Endothelial cell of umbilical vein (primary cell): ENCODE measurements around the gene TAF13. TPM values are rescaled to one million over a fixed set of nuclear protein-coding genes. Genes with fewer than 3 reads are reported as not detected.

Experiments
- BruUV-seq: library from RNA; stranded (reverse); fragments of 400-500 nt; replicated peaks from 2 replicates; lab custom pipeline; 2021; lab: Mats Ljungman, UMichigan
- CTCF ChIA-PET: fragments of 300-600, 350-600 bp; sonication (Branson Sonifier 250); formaldehyde crosslinking; loops from one replicate; lab custom pipeline; 2021; ENCODE audit warnings: antibody characterized with exemption, inconsistent platforms; lab: Charles Lee
- POLR2A ChIA-PET: fragments of 300-600, 350-600 bp; sonication (Branson Sonifier 250); formaldehyde crosslinking; loops from one replicate; lab custom pipeline; 2021; ENCODE audit warnings: antibody characterized with exemption, inconsistent platforms; lab: Charles Lee
- DNase-seq: peaks from one replicate; pipeline ENCODE4 v3.0.0-alpha.2; 2011; ENCODE audit warnings: low read depth, low spot score
- FAIRE-seq: peaks from 2 replicates; lab custom pipeline; 2011; peaks lifted over from hg19 to GRCh38; lab: Jason Lieb, UNC
- H2AFZ ChIP-seq: 2 replicates; pipeline ENCODE4 v1.6.0; 2012; ENCODE audit warnings: low read depth, low read length, control low read depth, inconsistent platforms
- H3K27ac ChIP-seq: 2 replicates; pipeline ENCODE4 v1.5.1; 2011; ENCODE audit warnings: low read depth, mild to moderate bottlenecking, control low read depth, low read length, moderate library complexity; ENCODE audit not compliant: insufficient read depth
- H3K27me3 ChIP-seq, 2 experiments: 2 replicates each; pipeline versions ENCODE4 v1.6.0 to v1.6.1; 2011; ENCODE audit warnings: low read length in 2 of 2, mixed read lengths in 1 of 2; ENCODE audit not compliant: control insufficient read depth in 2 of 2, insufficient read depth in 2 of 2
- H3K36me3 ChIP-seq, 2 experiments: 2 replicates in 1 of 2; 3 replicates in 1 of 2; pipeline ENCODE4 v1.5.1; 2011; ENCODE audit warnings: low read length in 2 of 2, mild to moderate bottlenecking in 1 of 2, moderate library complexity in 1 of 2; ENCODE audit not compliant: control insufficient read depth in 2 of 2, insufficient read depth in 2 of 2; ENCODE audit errors: extremely low read depth in 1 of 2
- H3K4me1 ChIP-seq: 3 replicates; pipeline ENCODE4 v1.5.1; 2011; ENCODE audit warnings: mild to moderate bottlenecking, low read length; ENCODE audit not compliant: control insufficient read depth, insufficient read depth; ENCODE audit errors: extremely low read depth
- H3K4me2 ChIP-seq: 2 replicates; pipeline ENCODE4 v1.6.1; 2011; ENCODE audit warnings: low read length, control low read depth, mixed read lengths; ENCODE audit not compliant: insufficient read depth
- H3K4me3 ChIP-seq, 3 experiments: fragments of 200-600 bp in 1 of 3; sonication (generic), shearing (Covaris generic) in 1 of 3; replicated peaks in 1 of 3; 2 replicates each; pipeline ENCODE4 v1.5.1; 2011 to 2016; ENCODE audit warnings: control low read depth in 3 of 3, low read length in 3 of 3, mild to moderate bottlenecking in 2 of 3, inconsistent platforms in 1 of 3, low read depth in 1 of 3, moderate library complexity in 1 of 3; ENCODE audit not compliant: insufficient read depth in 1 of 3
- H3K79me2 ChIP-seq: 2 replicates; pipeline ENCODE4 v1.6.0; 2012; ENCODE audit warnings: low read length, inconsistent platforms; ENCODE audit not compliant: control insufficient read depth, insufficient read depth
- H3K9ac ChIP-seq: replicated peaks from 2 replicates; pipeline ENCODE3; 2011; ENCODE audit warnings: low read length, control low read depth; ENCODE audit not compliant: insufficient read depth; ENCODE audit errors: extremely low read depth
- H3K9me1 ChIP-seq: replicated peaks from 3 replicates; pipeline ENCODE4 v1.6.0; 2011; ENCODE audit warnings: mild to moderate bottlenecking, low read length; ENCODE audit not compliant: control insufficient read depth, insufficient read depth; ENCODE audit errors: extremely low read depth
- H3K9me3 ChIP-seq: replicated peaks from 2 replicates; pipeline ENCODE4 v1.5.1; 2012; ENCODE audit warnings: low read length, inconsistent platforms; ENCODE audit not compliant: control insufficient read depth, insufficient read depth
- H4K20me1 ChIP-seq: replicated peaks from 2 replicates; pipeline ENCODE3; 2011; ENCODE audit warnings: mild to moderate bottlenecking, low read length; ENCODE audit not compliant: control insufficient read depth, insufficient read depth; ENCODE audit errors: extremely low read depth
- EZH2 ChIP-seq: IDR thresholded peaks from 2 replicates; pipeline ENCODE4 v1.6.1; 2012; ENCODE audit warnings: borderline replicate concordance, low read depth, mild to moderate bottlenecking, moderate library complexity, low read length, inconsistent platforms; ENCODE audit not compliant: severe bottlenecking
- FOS ChIP-seq: IDR thresholded peaks from 2 replicates; pipeline ENCODE4 v1.6.1; 2011; ENCODE audit warnings: mild to moderate bottlenecking, low read length, moderate library complexity, borderline replicate concordance; ENCODE audit not compliant: insufficient read depth
- GATA2 ChIP-seq: IDR thresholded peaks from 2 replicates; pipeline ENCODE4 v1.7.0; 2011; ENCODE audit warnings: low read depth, mild to moderate bottlenecking, moderate library complexity, mixed read lengths, low read length; ENCODE audit not compliant: insufficient read length, insufficient read depth
- JUN ChIP-seq: IDR thresholded peaks from 2 replicates; pipeline ENCODE4 v1.6.1; 2011; ENCODE audit warnings: borderline replicate concordance, low read depth; ENCODE audit not compliant: insufficient read length, insufficient read depth
- MYC ChIP-seq: IDR thresholded peaks from one replicate; pipeline ENCODE4 v1.6.1; 2011; ENCODE audit warnings: mild to moderate bottlenecking, low read depth, low read length
- POLR2A ChIP-seq: IDR thresholded peaks from 2 replicates; pipeline ENCODE4 v1.6.1; 2012; ENCODE audit warnings: low read depth, mild to moderate bottlenecking, control low read depth, low read length
- POLR2AphosphoS5 ChIP-seq: IDR thresholded peaks from 2 replicates; pipeline ENCODE4 v1.6.1; 2012; ENCODE audit warnings: low read depth, mild to moderate bottlenecking, control low read depth, low read length, moderate library complexity; ENCODE audit not compliant: insufficient read depth
- dilution Hi-C: fragments of 300-500 bp; cut with MboI; formaldehyde crosslinking; loops from one replicate; pipeline ENCODE4 v1.15.0; 2019; ENCODE audit warnings: low sequenced_read_pairs; ENCODE audit not compliant: extremely low pct_ligation_motif_present
- intact Hi-C: fragments of 100-400 bp; cut with micrococcal nuclease; formaldehyde crosslinking; loops from one replicate; pipeline ENCODE4 v1.10.0; 2022
- polyA plus RNA-seq, 4 experiments: library from polyadenylated mRNA; depleted of rRNA in 3 of 4; stranded (reverse) in 3 of 4; unstranded in 1 of 4; fragments of >200 nt; gene quantifications; 2 replicates each; pipeline versions ENCODE4 v1.2.1 to v1.2.3, GENCODE V29; 2011 to 2012; ENCODE audit warnings: missing spikeins in 1 of 4
- total RNA-seq: library from RNA; stranded (reverse); gene quantifications from 2 replicates; pipeline ENCODE4 v1.2.3, GENCODE V29; 2021
- TF ChIP-seq, protein P1 (sequence below), 2 donors: IDR thresholded peaks; 1 replicate in 1 of 2; 2 replicates in 1 of 2; pipeline ENCODE4 v1.5.1; 2011; ENCODE audit warnings: low read length in 2 of 2, mild to moderate bottlenecking in 2 of 2, moderate library complexity in 2 of 2, control low read depth in 1 of 2, inconsistent platforms in 1 of 2, low read depth in 1 of 2; ENCODE audit not compliant: insufficient read depth in 1 of 2; ENCODE audit errors: extremely low read depth in 1 of 2
- TF ChIP-seq, protein P2 (sequence below): IDR thresholded peaks from 2 replicates; pipeline ENCODE4 v1.6.1; 2011; ENCODE audit not compliant: insufficient read depth, insufficient read length

TAF13 gene
- total and polyA plus RNA-seq, 2 donors (not counting 3 experiments of a cell fraction or from before 2014, with no cell fraction given): 14.8 to 42.3 TPM

DNA sequence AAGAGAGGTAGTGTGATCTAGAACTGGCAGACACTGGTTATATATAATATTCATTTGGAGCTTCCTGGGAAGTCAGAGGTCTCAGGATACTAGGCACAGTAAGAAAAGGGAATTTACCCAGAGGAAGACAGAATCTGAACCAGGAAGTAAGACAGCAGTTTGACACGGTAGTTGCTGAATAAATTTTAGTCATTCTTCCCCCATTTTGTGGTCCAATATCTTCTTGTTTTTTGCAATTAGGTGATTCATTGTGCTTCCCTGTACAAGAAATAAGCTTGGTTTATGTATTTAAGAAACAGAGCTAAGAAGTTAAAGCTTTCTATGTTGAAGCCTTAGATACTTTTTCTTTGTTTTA lies 16.0 kb upstream of the TAF13 start:
- H3K27me3 ChIP-seq: no peaks in the 10 kb centered on the region
- FAIRE-seq (peak; percentile 70), DNase-seq (peak; percentile 44)
- ChIA-PET POLR2A (interaction anchor here (1.8 to 2.6 kb wide), 2 partner anchors 8 to 16 kb away, joined by 6 to 8 read pairs; partner anchors contain the start of gene TAF13), CTCF (interaction anchor here (1.0 to 3.0 kb wide), 4 partner anchors 8 to 122 kb away, joined by 3 to 35 read pairs (median 14); partner anchors contain the start of genes ELAPOR1 and SARS1)
- H3K4me2 ChIP-seq: peak overlapping the region; percentile 81
- peaks cover 13% of the 10 kb centered on the region for H3K4me1 ChIP-seq
- no TSS peak for BruUV-seq
- H3K9ac ChIP-seq: peak overlapping the region; percentile 91
- no peaks in the 10 kb centered on the region for H3K9me3 ChIP-seq
- dilution Hi-C loops: no loop called here
- peaks cover 2 to 6% of the 10 kb centered on the region in 2 experiments for H3K36me3 ChIP-seq
- H3K79me2 ChIP-seq: peaks cover 22% of the 10 kb centered on the region
- no peaks in the 10 kb centered on the region for H3K9me1 ChIP-seq
- TF ChIP-seq EZH2 (no peak), JUN (no peak), GATA2 (no peak), FOS (no peak), POLR2A (no peak), POLR2AphosphoS5 (no peak), MYC (no peak)
- TF ChIP-seq, protein P1, sequence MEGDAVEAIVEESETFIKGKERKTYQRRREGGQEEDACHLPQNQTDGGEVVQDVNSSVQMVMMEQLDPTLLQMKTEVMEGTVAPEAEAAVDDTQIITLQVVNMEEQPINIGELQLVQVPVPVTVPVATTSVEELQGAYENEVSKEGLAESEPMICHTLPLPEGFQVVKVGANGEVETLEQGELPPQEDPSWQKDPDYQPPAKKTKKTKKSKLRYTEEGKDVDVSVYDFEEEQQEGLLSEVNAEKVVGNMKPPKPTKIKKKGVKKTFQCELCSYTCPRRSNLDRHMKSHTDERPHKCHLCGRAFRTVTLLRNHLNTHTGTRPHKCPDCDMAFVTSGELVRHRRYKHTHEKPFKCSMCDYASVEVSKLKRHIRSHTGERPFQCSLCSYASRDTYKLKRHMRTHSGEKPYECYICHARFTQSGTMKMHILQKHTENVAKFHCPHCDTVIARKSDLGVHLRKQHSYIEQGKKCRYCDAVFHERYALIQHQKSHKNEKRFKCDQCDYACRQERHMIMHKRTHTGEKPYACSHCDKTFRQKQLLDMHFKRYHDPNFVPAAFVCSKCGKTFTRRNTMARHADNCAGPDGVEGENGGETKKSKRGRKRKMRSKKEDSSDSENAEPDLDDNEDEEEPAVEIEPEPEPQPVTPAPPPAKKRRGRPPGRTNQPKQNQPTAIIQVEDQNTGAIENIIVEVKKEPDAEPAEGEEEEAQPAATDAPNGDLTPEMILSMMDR (IDR thresholded peaks at IDR 0.05; ENCODE audit: extremely low read depth in 1 of 2, insufficient read depth in 1 of 2, low read depth in 1 of 2, low read length in 2 of 2): no peak
- TF ChIP-seq, protein P2, sequence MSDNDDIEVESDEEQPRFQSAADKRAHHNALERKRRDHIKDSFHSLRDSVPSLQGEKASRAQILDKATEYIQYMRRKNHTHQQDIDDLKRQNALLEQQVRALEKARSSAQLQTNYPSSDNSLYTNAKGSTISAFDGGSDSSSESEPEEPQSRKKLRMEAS: no peak
- peak overlapping the region; percentile 2 to 99 (median 97) for H3K4me3 ChIP-seq
- intact Hi-C loops: loop anchor here (10.0 kb wide), 1 partner anchor 943 kb away; the partner anchor contains the start of gene STRIP1
- H4K20me1 ChIP-seq: no peaks in the 10 kb centered on the region
- peak overlapping the region; percentile 63 for H3K27ac ChIP-seq
- H2AFZ ChIP-seq: no peak overlapping the region
